Heart right ventricle (tissue), 16 donors: ENCODE measurements around the gene AUTS2. TPM values are rescaled to one million over a fixed set of nuclear protein-coding genes. Genes with fewer than 3 reads are reported as not detected.

ENCODE experiments used
- ATAC-seq, 8 donors: fragments of 200-7000 bp; cut with Tn5 transposase; one replicate each; pipeline ENCODE4 v1.9.1; 2020; ENCODE audit warnings: mild to moderate bottlenecking in 8 of 8, moderate library complexity in 8 of 8, moderate number of reproducible peaks in 1 of 8
- DNase-seq, 2 donors: peaks; one replicate each; pipeline ENCODE4 v3.0.0-alpha.2; 2020
- H3K27ac ChIP-seq, 10 donors: fragments of 200-600 bp; sonication (generic) in 2 of 10; one replicate each; pipeline versions ENCODE4 v1.5.0 to v1.8.0; 2020 to 2022; ENCODE audit warnings: mild to moderate bottlenecking in 3 of 10
- H3K27me3 ChIP-seq, 7 donors: fragments of 200-600 bp; one replicate each; pipeline ENCODE4 v1.8.0; 2021 to 2022; ENCODE audit warnings: mild to moderate bottlenecking in 2 of 7
- H3K36me3 ChIP-seq, 9 donors: fragments of 200-600 bp; sonication (generic) in 1 of 9; one replicate each; pipeline versions ENCODE4 v1.5.0 to v1.8.0; 2020 to 2022; ENCODE audit warnings: mild to moderate bottlenecking in 2 of 9
- H3K4me1 ChIP-seq, 9 donors: fragments of 200-600 bp; sonication (generic) in 1 of 9; one replicate each; pipeline versions ENCODE4 v1.5.0 to v1.8.0; 2020 to 2022; ENCODE audit warnings: mild to moderate bottlenecking in 4 of 9
- H3K4me3 ChIP-seq, 10 donors: fragments of 200-600 bp; sonication (generic) in 2 of 10; one replicate each; pipeline versions ENCODE4 v1.5.0 to v1.8.0; 2020 to 2022; ENCODE audit warnings: mild to moderate bottlenecking in 7 of 10, moderate library complexity in 2 of 10
- H3K9me3 ChIP-seq, 11 donors: fragments of 200-600 bp in 10 of 11; sonication (generic) in 2 of 11; one replicate each; pipeline versions ENCODE4 v1.5.0 to v1.8.0; 2013 to 2022; ENCODE audit warnings: mild to moderate bottlenecking in 2 of 11, control low read depth in 1 of 11, moderate library complexity in 1 of 11
- CTCF ChIP-seq, 9 donors: fragments of 200-600 bp; sonication (generic) in 2 of 9; IDR thresholded peaks; one replicate each; pipeline versions ENCODE4 v1.5.0 to v1.8.0; 2021 to 2022; ENCODE audit warnings: antibody characterized with exemption in 9 of 9, mild to moderate bottlenecking in 5 of 9, moderate library complexity in 1 of 9
- WGBS, 2 donors: extraction: QIAGEN DNeasy Blood & Tissue Kit; methylation state at CpG; one replicate each; pipeline ENCODE4 v1.1.7; 2013; ENCODE audit warnings: inconsistent platforms in 1 of 2; 5-methylcytosine and 5-hydroxymethylcytosine counted together
- intact Hi-C, 10 donors: fragments of 100-400 bp; cut with DNase I; formaldehyde crosslinking; loops; one replicate each; pipeline versions ENCODE4 v1.11.1 to v1.14.2; 2022
- polyA plus RNA-seq, 2 donors: library from polyadenylated mRNA; stranded (reverse); fragments of 200-250 nt; gene quantifications; one replicate each; pipeline ENCODE4 v1.2.3, GENCODE V29; 2013
- total RNA-seq, 10 donors: library from RNA; stranded (reverse); fragmentation: NEBNext Ultra II Directional in 3 of 10; extraction: Animal tissue kit (Norgen Biotek cat#: 25700) in 3 of 10; gene quantifications; one replicate each; pipeline versions ENCODE4 v1.2.1 to v1.2.4, GENCODE V29; 2021 to 2023
- donor health status: Arrhythmogenic right ventricular cardiomyopathy.
- donor health status: ischemic (EF 13 %, LVEDD 7.1; RV severe dilation, severe dysfunction).
- donor health status: healthy with polysubstance abuse.
- donor health status: DM: no; HTN: yes; CAD: no.
- donor health status: DM: no; HTN: no; CAD: no.
- donor health status: ischemic (EF 25% LVEDD 6.9; RV normal size, moderate dysfunction).
- donor health status: ischemic (EF 25% LVEDD 5.7; RV mildly dilated, moderate dysfunction).
- donor health status: healthy.
- donor health status: DM: yes; HTN: yes; CAD: no.
- donor health status: Ischemic cardiomyopathy.
- donor health status: ischemic (EF 35%, LVEDD 5.7; RV mildly dilated, moderate dysfunction).
- donor health status: nonischemic (EF 11% LVEDD 7.7; RV severe dilation, severe dysfunction).
- donor health status: DM: yes; HTN: yes; CAD: no.
- donor health status: PGD.
- donor health status: ischemic (EF 29% LVEDD 5.4; RV normal size, mild dysfunction).
- donor health status: nonischemic (EF 23%, LVEDD 6.1; RV moderate dilation, normal function).

AUTS2 gene
- total and polyA plus RNA-seq, 12 donors, result 1.6 to 11.2 (median 7.3) TPM

- intact Hi-C loops, result no loop called here
- TF ChIP-seq CTCF (IDR thresholded peaks at IDR 0.05), result no peak
- Histone ChIP-seq H3K27me3 (no peaks in the 10 kb centered on the region), H3K36me3 (no peaks in the 10 kb centered on the region), H3K9me3 (no peaks in the 10 kb centered on the region), H3K4me1 (no peaks in the 10 kb centered on the region), H3K4me3 (no peak overlapping the region), H3K27ac (no peak overlapping the region)
- DNase-seq (no peak), ATAC-seq (no peak)
- WGBS, 2 donors, result 95 to 98% methylated on average over 8 of the region's 8 CpGs
These were observed 1036.4 kb downstream of the AUTS2 start for GRCh38 chr7:70634610-70635068.

GRCh38 chr7:70635633-70636032 lies 1037.4 kb downstream of the AUTS2 start:
- no peak overlapping the region for H3K4me3 ChIP-seq
- ATAC-seq (no peak), DNase-seq (no peak)
- no peaks in the 10 kb centered on the region for H3K4me1 ChIP-seq
- TF ChIP-seq CTCF (IDR thresholded peaks at IDR 0.05), result no peak
- H3K36me3 ChIP-seq, result no peaks in the 10 kb centered on the region
- H3K27me3 ChIP-seq, result no peaks in the 10 kb centered on the region
- no peak overlapping the region for H3K27ac ChIP-seq
- 81 to 97% methylated on average over 1 of the region's 1 CpG for WGBS, 2 donors
- H3K9me3 ChIP-seq, result no peaks in the 10 kb centered on the region
- intact Hi-C loops, result no loop called here

GRCh38 chr7:70636169-70636568 lies 1037.9 kb downstream of the AUTS2 start:
- no peak overlapping the region for H3K4me3 ChIP-seq
- TF ChIP-seq CTCF (IDR thresholded peaks at IDR 0.05), result no peak
- no peaks in the 10 kb centered on the region for H3K27me3 ChIP-seq
- H3K27ac ChIP-seq, result no peak overlapping the region
- H3K4me1 ChIP-seq, result no peaks in the 10 kb centered on the region
- H3K9me3 ChIP-seq, result no peaks in the 10 kb centered on the region
- intact Hi-C loops, result no loop called here
- H3K36me3 ChIP-seq, result no peaks in the 10 kb centered on the region
- 97 to 98% methylated on average over 6 of the region's 6 CpGs for WGBS, 2 donors
- DNase-seq (no peak), ATAC-seq (no peak)

GRCh38 chr7:70637726-70638125 lies 1039.5 kb downstream of the AUTS2 start:
- Histone ChIP-seq H3K4me3 (no peak overlapping the region), H3K9me3 (peaks cover 0 to 9% (median 0%) of the 10 kb centered on the region in 11 donors), H3K36me3 (no peaks in the 10 kb centered on the region), H3K27me3 (no peaks in the 10 kb centered on the region), H3K27ac (no peak overlapping the region), H3K4me1 (no peaks in the 10 kb centered on the region)
- no peak for ATAC-seq
- no peak for DNase-seq
- WGBS, 2 donors, result 38 to 59% methylated on average over 1 of the region's 1 CpG
- intact Hi-C loops, result no loop called here
- TF ChIP-seq CTCF (IDR thresholded peaks at IDR 0.05), result no peak
